ENCODE measurements around the gene HEYL. TPM values are rescaled to one million over a fixed set of nuclear protein-coding genes. Genes with fewer than 3 reads are reported as not detected.

Gene HEYL
- total RNA-seq, 1 experiment from 2014 or later = 52.6 TPM

GRCh38 chr1:39638965-39639304 is 508 bp downstream of the HEYL start:
- DNase-seq (ENCODE audit: low read depth) = no peak

GRCh38 chr1:39637361-39637760 is 2.1 kb downstream of the HEYL start:
- DNase-seq (ENCODE audit: low read depth) = no peak

GRCh38 chr1:39635871-39636210 is 3.6 kb downstream of the HEYL start:
- DNase-seq (ENCODE audit: low read depth) = no peak

- peak; percentile 79 for DNase-seq (ENCODE audit: low read depth)
Measured at GRCh38 chr1:39635205-39635870, 4.1 kb downstream of the HEYL start.

GRCh38 chr1:39633422-39633821 is 6.0 kb downstream of the HEYL start:
- no peak for DNase-seq (ENCODE audit: low read depth)

GRCh38 chr1:39632682-39633417 is 6.6 kb downstream of the HEYL start:
- DNase-seq (ENCODE audit: low read depth) = peak; percentile 81

- DNase-seq (ENCODE audit: low read depth) = no peak
Measured at GRCh38 chr1:39632323-39632681, 7.1 kb downstream of the HEYL start.

GRCh38 chr1:39631361-39632322 is 7.8 kb downstream of the HEYL start:
- DNase-seq (ENCODE audit: low read depth) = no peak

GRCh38 chr1:39628807-39629350 is 10.6 kb downstream of the HEYL start:
- DNase-seq (ENCODE audit: low read depth) = no peak

- no peak for DNase-seq (ENCODE audit: low read depth)
Measured at GRCh38 chr1:39626646-39627045, 12.8 kb downstream of the HEYL start.

GRCh38 chr1:39625462-39626273 is 13.8 kb downstream of the HEYL start:
- no peak for DNase-seq (ENCODE audit: low read depth)

GRCh38 chr1:39625009-39625408 is 14.4 kb downstream of the HEYL start:
- no peak for DNase-seq (ENCODE audit: low read depth)

GRCh38 chr1:39623053-39623452 is 16.4 kb downstream of the HEYL start:
- peak; percentile 30 for DNase-seq (ENCODE audit: low read depth)

GRCh38 chr1:39622427-39622826 is 17.0 kb downstream of the HEYL start:
- no peak for DNase-seq (ENCODE audit: low read depth)

GRCh38 chr1:39620659-39621165 is 18.7 kb downstream of the HEYL start:
- DNase-seq (ENCODE audit: low read depth) = peak; percentile 43

- peak; percentile 33 for DNase-seq (ENCODE audit: low read depth)
Measured at GRCh38 chr1:39617488-39618049, 21.9 kb downstream of the HEYL start.

GRCh38 chr1:39615086-39615673 is 24.3 kb downstream of the HEYL start:
- no peak for DNase-seq (ENCODE audit: low read depth)

GRCh38 chr1:39614488-39614887 is 25.0 kb downstream of the HEYL start:
- no peak for DNase-seq (ENCODE audit: low read depth)

GRCh38 chr1:39613250-39613649 is 26.2 kb downstream of the HEYL start:
- DNase-seq (ENCODE audit: low read depth) = no peak

- DNase-seq (ENCODE audit: low read depth) = no peak
Measured at GRCh38 chr1:39609618-39610331, 29.7 kb downstream of the HEYL start.

Measured in LHCN-M2 (cell line).